Kidney epithelial cell (primary cell): ENCODE measurements around the gene SRPK3. TPM values are rescaled to one million over a fixed set of nuclear protein-coding genes. Genes with fewer than 3 reads are reported as not detected.

ENCODE experiments used
- DNase-seq: peaks from one replicate; pipeline ENCODE4 v3.0.0-alpha.2; 2010; ENCODE audit warnings: low read depth
- H3K27me3 ChIP-seq: 2 replicates; pipeline ENCODE4 v1.6.0; 2011; ENCODE audit warnings: low read length; ENCODE audit not compliant: control insufficient read depth, insufficient read depth
- H3K36me3 ChIP-seq: 2 replicates; pipeline ENCODE4 v1.5.1; 2011; ENCODE audit warnings: low read length; ENCODE audit not compliant: control insufficient read depth, insufficient read depth
- H3K4me3 ChIP-seq: 2 replicates; pipeline ENCODE4 v1.5.1; 2011; ENCODE audit warnings: low read depth, mild to moderate bottlenecking, control low read depth, low read length
- total RNA-seq: library from RNA; depleted of rRNA; stranded (reverse); fragments of >200 nt; gene quantifications from 2 replicates; pipeline ENCODE4 v1.2.3, GENCODE V29; 2015
- TF ChIP-seq, protein P1 (sequence below): IDR thresholded peaks from 2 replicates; pipeline ENCODE4 v1.5.1; 2011; ENCODE audit warnings: mild to moderate bottlenecking, moderate library complexity, low read length, control low read depth, inconsistent platforms; ENCODE audit not compliant: insufficient read depth, poor library complexity, severe bottlenecking

SRPK3 gene
- total RNA-seq, 1 donor from 2014 or later, result 0.08 TPM

DNA sequence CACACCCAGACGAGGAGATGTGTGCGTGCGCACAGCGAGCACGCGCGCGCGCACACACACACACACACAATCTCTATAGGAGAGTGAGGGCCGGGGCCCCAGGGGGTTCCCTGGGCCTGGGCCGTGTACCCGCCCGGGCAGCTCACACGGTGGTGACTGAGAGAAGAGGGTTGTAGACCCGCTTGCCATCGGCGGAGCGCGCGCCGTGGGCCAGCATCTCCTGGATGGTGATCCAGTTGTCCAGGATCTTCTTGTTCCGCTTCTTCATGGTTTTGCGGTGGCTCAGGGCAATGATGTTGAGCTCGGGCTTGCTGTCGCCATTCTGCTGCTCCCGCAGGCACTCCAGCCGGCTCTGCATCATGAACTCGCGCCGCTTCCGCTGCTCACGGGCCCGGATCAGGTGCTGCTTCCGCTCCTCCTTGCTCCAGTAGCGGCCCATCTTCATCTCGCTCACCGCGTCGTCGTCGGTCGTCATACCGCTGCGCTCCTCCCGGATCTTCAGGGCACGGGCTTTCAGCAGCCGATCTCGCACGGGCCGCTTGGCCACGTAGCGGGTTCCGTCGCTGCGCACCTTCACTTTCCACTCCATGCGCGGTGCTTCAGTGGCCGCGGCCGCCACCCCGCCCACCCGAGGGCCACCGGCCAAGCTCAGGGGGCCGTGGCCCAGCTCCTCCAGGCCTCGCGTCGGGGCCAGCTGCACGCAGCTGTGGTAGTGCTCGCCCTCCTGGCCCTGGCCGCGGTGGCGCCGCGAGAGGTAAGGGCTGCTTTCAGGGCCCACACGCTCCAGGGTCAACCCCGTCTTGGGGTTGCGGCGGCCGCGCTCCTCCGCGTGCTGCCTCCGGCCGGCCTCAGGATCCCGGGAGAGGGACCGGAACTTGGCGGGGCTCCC lies 22.6 kb downstream of the SRPK3 start:
- Histone ChIP-seq H3K36me3 (no peaks in the 10 kb centered on the region), H3K4me3 (no peak overlapping the region), H3K27me3 (no peaks in the 10 kb centered on the region)
- TF ChIP-seq, protein P1, sequence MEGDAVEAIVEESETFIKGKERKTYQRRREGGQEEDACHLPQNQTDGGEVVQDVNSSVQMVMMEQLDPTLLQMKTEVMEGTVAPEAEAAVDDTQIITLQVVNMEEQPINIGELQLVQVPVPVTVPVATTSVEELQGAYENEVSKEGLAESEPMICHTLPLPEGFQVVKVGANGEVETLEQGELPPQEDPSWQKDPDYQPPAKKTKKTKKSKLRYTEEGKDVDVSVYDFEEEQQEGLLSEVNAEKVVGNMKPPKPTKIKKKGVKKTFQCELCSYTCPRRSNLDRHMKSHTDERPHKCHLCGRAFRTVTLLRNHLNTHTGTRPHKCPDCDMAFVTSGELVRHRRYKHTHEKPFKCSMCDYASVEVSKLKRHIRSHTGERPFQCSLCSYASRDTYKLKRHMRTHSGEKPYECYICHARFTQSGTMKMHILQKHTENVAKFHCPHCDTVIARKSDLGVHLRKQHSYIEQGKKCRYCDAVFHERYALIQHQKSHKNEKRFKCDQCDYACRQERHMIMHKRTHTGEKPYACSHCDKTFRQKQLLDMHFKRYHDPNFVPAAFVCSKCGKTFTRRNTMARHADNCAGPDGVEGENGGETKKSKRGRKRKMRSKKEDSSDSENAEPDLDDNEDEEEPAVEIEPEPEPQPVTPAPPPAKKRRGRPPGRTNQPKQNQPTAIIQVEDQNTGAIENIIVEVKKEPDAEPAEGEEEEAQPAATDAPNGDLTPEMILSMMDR, result no peak
- DNase-seq, result no peak

DNA sequence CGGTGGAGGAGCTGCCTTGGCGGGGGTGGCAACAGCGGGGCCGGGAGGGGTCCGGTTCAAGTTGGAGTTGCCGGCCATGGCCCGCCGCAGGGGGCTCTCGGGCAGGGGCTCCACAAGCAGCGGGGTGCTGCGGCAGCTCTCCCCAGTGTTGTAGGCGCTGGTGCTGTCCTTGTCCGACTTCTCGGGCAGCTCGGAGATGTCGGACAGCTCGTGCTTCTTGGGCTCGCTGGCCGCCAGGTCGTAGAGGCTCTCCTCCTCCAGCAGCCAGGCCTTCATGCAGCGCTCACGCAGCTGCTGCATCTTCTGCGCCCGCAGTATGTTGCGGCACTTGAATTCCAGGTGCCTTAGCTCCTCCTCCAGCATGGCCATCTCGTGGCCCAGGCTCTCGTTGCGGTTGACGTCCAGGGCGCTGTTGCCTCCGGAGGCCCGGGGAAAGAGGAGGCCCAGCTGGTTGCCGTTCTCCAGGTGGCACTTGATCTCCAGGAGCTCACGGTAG lies 23.3 kb downstream of the SRPK3 start:
- H3K27me3 ChIP-seq, result no peaks in the 10 kb centered on the region
- TF ChIP-seq, protein P1, result no peak
- no peak for DNase-seq
- H3K36me3 ChIP-seq, result no peaks in the 10 kb centered on the region
- H3K4me3 ChIP-seq, result no peak overlapping the region

DNA sequence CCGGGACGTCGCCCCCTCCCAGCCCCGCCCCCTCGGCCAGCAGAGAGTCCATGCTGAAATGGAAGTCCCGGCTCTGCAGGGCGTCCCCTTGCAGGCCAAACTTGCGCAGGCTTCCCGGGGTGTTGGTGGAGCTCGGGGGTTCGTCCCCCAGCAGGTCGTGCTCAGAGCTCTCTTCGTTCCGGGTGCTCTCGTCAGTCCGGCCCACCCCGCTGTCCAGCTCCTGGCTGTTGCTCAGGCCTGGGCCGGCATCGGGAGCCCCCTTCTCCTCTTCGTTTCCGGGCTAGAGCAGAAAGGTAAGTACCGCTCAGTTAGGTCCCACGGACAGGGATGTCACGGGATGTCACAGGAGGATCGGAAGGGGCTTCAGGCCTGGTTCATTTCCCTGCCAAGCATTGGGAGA lies 23.8 kb downstream of the SRPK3 start:
- TF ChIP-seq, protein P1, result no peak
- H3K4me3 ChIP-seq, result no peak overlapping the region
- H3K27me3 ChIP-seq, result no peaks in the 10 kb centered on the region
- DNase-seq, result no peak
- no peaks in the 10 kb centered on the region for H3K36me3 ChIP-seq

DNA sequence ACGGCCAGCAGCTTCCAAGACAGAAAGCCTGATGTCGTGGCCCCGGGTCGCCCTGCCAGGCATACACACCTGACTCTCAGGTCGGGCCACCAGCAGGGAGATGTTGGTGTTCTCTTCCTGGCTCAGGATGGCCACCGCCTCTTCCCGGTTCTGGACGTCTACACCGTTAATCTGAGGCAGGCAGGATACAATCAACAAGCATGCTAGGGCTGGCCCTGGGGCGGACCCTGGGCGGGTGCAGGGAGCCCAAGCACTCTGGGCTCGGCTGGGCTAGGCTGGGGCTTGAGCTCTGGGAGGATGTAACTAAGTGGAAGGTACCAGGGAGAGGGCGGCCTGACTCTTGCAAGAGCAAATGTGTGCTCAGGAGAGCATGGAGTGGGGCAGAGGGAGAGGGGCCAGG lies 24.6 kb downstream of the SRPK3 start:
- TF ChIP-seq, protein P1, result no peak
- Histone ChIP-seq H3K36me3 (no peaks in the 10 kb centered on the region), H3K4me3 (no peak overlapping the region)

DNA sequence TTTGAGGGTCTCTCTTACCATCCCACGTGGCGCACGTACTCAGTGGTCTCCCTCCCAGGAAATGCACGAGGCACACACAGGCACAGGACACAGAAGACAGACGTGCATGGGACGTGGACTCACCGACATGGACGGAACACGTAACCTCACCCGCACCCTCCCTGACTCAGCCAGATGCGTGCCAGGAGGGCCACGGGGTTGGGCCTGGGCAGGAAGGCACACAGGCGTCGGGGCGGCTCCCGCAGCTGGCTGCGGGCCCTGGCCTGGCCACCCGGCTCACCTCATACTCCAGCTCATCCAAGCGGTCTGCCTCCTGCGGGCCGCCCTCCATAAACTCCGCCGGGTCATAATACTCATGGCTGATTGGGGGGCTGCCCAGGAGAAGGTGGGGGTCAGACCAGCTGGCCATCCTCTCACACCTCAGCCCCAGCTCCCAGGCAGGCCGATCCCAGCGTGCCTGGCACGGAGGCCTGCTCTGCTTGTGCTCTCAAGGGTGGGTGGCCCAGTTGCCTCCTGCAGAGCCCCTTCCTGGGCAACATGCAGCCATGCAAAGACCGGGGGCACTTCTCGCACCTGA lies 26.2 kb downstream of the SRPK3 start:
- H3K36me3 ChIP-seq, result no peaks in the 10 kb centered on the region
- DNase-seq, result no peak
- H3K27me3 ChIP-seq, result no peaks in the 10 kb centered on the region
- TF ChIP-seq, protein P1, result no peak
- H3K4me3 ChIP-seq, result no peak overlapping the region

More for the DNA sequence above, 24.6 kb downstream of the SRPK3 start:
- H3K27me3 ChIP-seq, result no peaks in the 10 kb centered on the region
- DNase-seq, result no peak
